GM12878 (cell line): Measurements from ENCODE around the gene SMPD4. TPM values are rescaled to one million over a fixed set of nuclear protein-coding genes. Genes with fewer than 3 reads are reported as not detected.

ENCODE experiments used
- ATAC-seq: fragments of 200-7000 bp; cut with Tn5 transposase; 3 replicates; pipeline ENCODE4 v1.9.1; 2020; ENCODE audit warnings: mild to moderate bottlenecking, moderate library complexity
- Bru-seq: library from RNA; stranded (reverse); fragments of 400-500 nt; gene quantifications from one replicate; lab custom pipeline; 2021; lab: Mats Ljungman, UMichigan
- BruChase-seq, 2 experiments: library from RNA; stranded (reverse); fragments of 400-500 nt; gene quantifications; one replicate each; lab custom pipeline; 2021; lab: Mats Ljungman, UMichigan
- BruUV-seq: library from RNA; stranded (reverse); fragments of 400-500 nt; replicated peaks from 2 replicates; lab custom pipeline; 2021; lab: Mats Ljungman, UMichigan
- CTCF ChIA-PET: fragments of 300-600 bp; sonication (Branson Sonifier 250); formaldehyde crosslinking; extraction: SDS; loops from one replicate; lab custom pipeline; 2021; ENCODE audit warnings: inconsistent platforms; lab: Yijun Ruan, JAX
- POLR2A ChIA-PET: fragments of 350-600 bp; formaldehyde crosslinking; extraction: SDS; loops from one replicate; lab custom pipeline; 2021; ENCODE audit warnings: inconsistent platforms; lab: Charles Lee
- RAD21 ChIA-PET: fragments of 300-600 bp; sonication (Branson Sonifier 250); formaldehyde crosslinking; loops from one replicate; lab custom pipeline; 2023; ENCODE audit warnings: antibody characterized with exemption; ENCODE audit not compliant: unreplicated experiment; lab: Charles Lee
- SMC1A ChIA-PET: fragments of 300-600 bp; sonication (Branson Sonifier 250); formaldehyde crosslinking; loops from one replicate; lab custom pipeline; 2023; ENCODE audit not compliant: unreplicated experiment, uncharacterized antibody; lab: Charles Lee
- DNase-seq: peaks from one replicate; pipeline ENCODE4 v3.0.0-alpha.2; 2011; ENCODE audit warnings: low read depth, low spot score
- FAIRE-seq: peaks from 3 replicates; lab custom pipeline; 2011; peaks lifted over from hg19 to GRCh38; lab: Jason Lieb, UNC
- H2AFZ ChIP-seq: 2 replicates; pipeline ENCODE4 v1.6.0; 2011; ENCODE audit warnings: low read depth, low read length, control low read depth; ENCODE audit not compliant: control insufficient read depth
- H3K27ac ChIP-seq: 2 replicates; pipeline ENCODE4 v1.5.1; 2011; ENCODE audit warnings: control low read depth; ENCODE audit not compliant: control insufficient read depth, insufficient read depth
- H3K27me3 ChIP-seq, 2 experiments: replicated peaks in 1 of 2; 2 replicates each; pipeline versions ENCODE4 v1.6.0 to v1.6.1; 2011; ENCODE audit warnings: low read length in 1 of 2; ENCODE audit not compliant: control insufficient read depth in 2 of 2, insufficient read depth in 2 of 2
- H3K36me3 ChIP-seq, 2 experiments: 2 replicates each; pipeline ENCODE4 v1.5.1; 2011; ENCODE audit warnings: low read length in 1 of 2; ENCODE audit not compliant: control insufficient read depth in 2 of 2, insufficient read depth in 2 of 2
- H3K4me1 ChIP-seq: 2 replicates; pipeline ENCODE4 v1.6.1; 2011; ENCODE audit warnings: mild to moderate bottlenecking, low read length, moderate library complexity, mixed read lengths; ENCODE audit not compliant: control insufficient read depth, insufficient read depth
- H3K4me2 ChIP-seq: 2 replicates; pipeline ENCODE4 v1.6.0; 2011; ENCODE audit warnings: control low read depth; ENCODE audit not compliant: control insufficient read depth, insufficient read depth
- H3K4me3 ChIP-seq: fragments of 200-600 bp; sonication (generic); 2 replicates; pipeline ENCODE4 v1.5.1; 2016
- H3K79me2 ChIP-seq: 2 replicates; pipeline ENCODE4 v1.6.0; 2011; ENCODE audit warnings: low read length; ENCODE audit not compliant: control insufficient read depth, insufficient read depth
- H3K9ac ChIP-seq: 2 replicates; pipeline ENCODE4 v1.8.0; 2011; ENCODE audit warnings: low read length, control low read depth, mixed read lengths; ENCODE audit not compliant: control insufficient read depth, insufficient read depth
- H3K9me3 ChIP-seq: replicated peaks from 3 replicates; pipeline ENCODE4 v1.5.1; 2011; ENCODE audit warnings: mild to moderate bottlenecking, low read length; ENCODE audit not compliant: control insufficient read depth, insufficient read depth
- H4K20me1 ChIP-seq: 2 replicates; pipeline ENCODE4 v1.6.0; 2011; ENCODE audit not compliant: control insufficient read depth, insufficient read depth
- PML ChIP-seq: IDR thresholded peaks from 2 replicates; pipeline ENCODE4 v1.6.1; 2012; ENCODE audit warnings: low read length, inconsistent platforms
- SIN3A ChIP-seq: IDR thresholded peaks from 2 replicates; pipeline ENCODE4 v1.6.1; 2012; ENCODE audit warnings: low read depth, low read length, improper control_type of control experiment
- SMAD1 ChIP-seq: fragments of 450-650 bp; IDR thresholded peaks from 2 replicates; pipeline ENCODE4 v1.6.1; 2018; ENCODE audit warnings: mild to moderate bottlenecking, low read depth; ENCODE audit not compliant: partially characterized antibody
- WGBS: methylation state at CpG from one replicate; pipeline ENCODE4 v1.1.6; 2016; ENCODE audit warnings: low lambda C conversion rate; ENCODE audit not compliant: insufficient replicate concordance, insufficient coverage; ENCODE audit errors: missing lambda C conversion rate; 5-methylcytosine and 5-hydroxymethylcytosine counted together
- in situ Hi-C: fragments of 300-500 bp; cut with MboI; formaldehyde crosslinking; loops from 9 replicates; pipeline ENCODE4 v1.14.3; 2018; ENCODE audit warnings: mixed read lengths
- intact Hi-C: fragments of 100-400 bp; cut with micrococcal nuclease; formaldehyde crosslinking; loops from one replicate; pipeline ENCODE4 v1.14.2; 2022; ENCODE audit not compliant: unreplicated experiment
- long read RNA-seq, 2 experiments: library from polyadenylated mRNA; unstranded; transcript quantifications; one replicate each; pipeline ENCODE4 v2.0.0, GENCODE V29; 2019 to 2020
- polyA minus RNA-seq, 3 experiments: library from RNA; depleted of rRNA, polyadenylated mRNA; stranded (reverse); fragments of >200 nt; gene quantifications; 2 replicates each; pipeline ENCODE4 v1.2.3, GENCODE V29; 2011
- polyA plus RNA-seq, 11 experiments: library from polyadenylated mRNA; depleted of rRNA in 4 of 11; unstranded in 6 of 11; stranded (reverse) in 5 of 11; fragments of >200 nt; fragmentation: Nextera tagmentation in 4 of 11; fragmentation: Illumina TruSeq in 1 of 11; extraction: Ambion mirVana in 4 of 11; extraction: Trizol in 1 of 11; gene quantifications; 1 replicate in 1 of 11; 2 replicates in 10 of 11; pipeline versions ENCODE4 v1.2.1 to v1.2.3, GENCODE V29; 2011 to 2016; ENCODE audit warnings: inconsistent platforms in 2 of 11, missing spikeins in 2 of 11, low read depth in 1 of 11
- total RNA-seq, 4 experiments: library from RNA; depleted of rRNA in 3 of 4; stranded (reverse); fragments of >200 nt in 3 of 4; fragmentation: Illumina TruSeq in 1 of 4; extraction: Trizol in 1 of 4; gene quantifications; 2 replicates each; pipeline versions ENCODE4 v1.2.1 to v1.2.3, GENCODE V29; 2013 to 2021
- TF ChIP-seq, protein P1 (sequence below): fragments of 450-650 bp; formaldehyde crosslinking; IDR thresholded peaks from 2 replicates; pipeline ENCODE4 v1.4.0; 2022; ENCODE audit warnings: mild to moderate bottlenecking, moderate library complexity
- TF ChIP-seq, protein P2 (sequence below), 3 experiments: IDR thresholded peaks in 2 of 3; conservative IDR thresholded peaks in 1 of 3; 2 replicates each; pipeline ENCODE4 v1.5.1; 2011; ENCODE audit warnings: low read depth in 3 of 3, low read length in 3 of 3, mild to moderate bottlenecking in 3 of 3, control low read depth in 2 of 3, moderate library complexity in 2 of 3, inconsistent platforms in 1 of 3, mixed read lengths in 1 of 3; ENCODE audit not compliant: control insufficient read depth in 2 of 3, insufficient read depth in 1 of 3; ENCODE audit errors: extremely low read depth in 1 of 3

SMPD4 gene, protein sequence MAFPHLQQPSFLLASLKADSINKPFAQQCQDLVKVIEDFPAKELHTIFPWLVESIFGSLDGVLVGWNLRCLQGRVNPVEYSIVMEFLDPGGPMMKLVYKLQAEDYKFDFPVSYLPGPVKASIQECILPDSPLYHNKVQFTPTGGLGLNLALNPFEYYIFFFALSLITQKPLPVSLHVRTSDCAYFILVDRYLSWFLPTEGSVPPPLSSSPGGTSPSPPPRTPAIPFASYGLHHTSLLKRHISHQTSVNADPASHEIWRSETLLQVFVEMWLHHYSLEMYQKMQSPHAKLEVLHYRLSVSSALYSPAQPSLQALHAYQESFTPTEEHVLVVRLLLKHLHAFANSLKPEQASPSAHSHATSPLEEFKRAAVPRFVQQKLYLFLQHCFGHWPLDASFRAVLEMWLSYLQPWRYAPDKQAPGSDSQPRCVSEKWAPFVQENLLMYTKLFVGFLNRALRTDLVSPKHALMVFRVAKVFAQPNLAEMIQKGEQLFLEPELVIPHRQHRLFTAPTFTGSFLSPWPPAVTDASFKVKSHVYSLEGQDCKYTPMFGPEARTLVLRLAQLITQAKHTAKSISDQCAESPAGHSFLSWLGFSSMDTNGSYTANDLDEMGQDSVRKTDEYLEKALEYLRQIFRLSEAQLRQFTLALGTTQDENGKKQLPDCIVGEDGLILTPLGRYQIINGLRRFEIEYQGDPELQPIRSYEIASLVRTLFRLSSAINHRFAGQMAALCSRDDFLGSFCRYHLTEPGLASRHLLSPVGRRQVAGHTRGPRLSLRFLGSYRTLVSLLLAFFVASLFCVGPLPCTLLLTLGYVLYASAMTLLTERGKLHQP
- 50.9 and 62.7 TPM in 2 replicates for total RNA-seq (2013; cell fraction: nucleolus; rRNA removed)
- total RNA-seq (2014; rRNA removed) (36.1 and 45.9 TPM in 2 replicates), total RNA-seq (2014; rRNA removed; fragmentation: Illumina TruSeq; extraction: Trizol) (23.7 and 27.1 TPM in 2 replicates), total RNA-seq (2021) (78.2 and 79.5 TPM in 2 replicates), polyA plus RNA-seq (2011; rRNA removed) (13.7 and 26.0 TPM in 2 replicates), polyA plus RNA-seq (2014; fragmentation: Illumina TruSeq; extraction: Trizol) (23.4 and 45.4 TPM in 2 replicates), polyA plus RNA-seq (2014; fragmentation: Nextera tagmentation; extraction: Ambion mirVana) (10 to 100 TPM in 1 of 2 experiments, 1 to 10 TPM in 1; 5.0 to 10.4 TPM), polyA plus RNA-seq (2014; rRNA removed) (60.4 and 62.8 TPM in 2 replicates), polyA plus RNA-seq (2016; fragmentation: Nextera tagmentation; extraction: Ambion mirVana) (10 to 100 TPM; 79.0 to 82.0 TPM), polyA minus RNA-seq (2011; rRNA and poly(A)+ RNA removed) (30.1 and 47.9 TPM in 2 replicates), Bru-seq, nascent RNA (percentile 79 among the genes with signal in this experiment), BruChase-seq, experiment 1, labeled RNA remaining after a 6-hour chase (percentile 86 among the genes with signal in this experiment), BruChase-seq, experiment 2, labeled RNA remaining after a 2-hour chase (percentile 83 among the genes with signal in this experiment)
- 24.0 TPM for polyA plus RNA-seq (2011; ENCODE audit: low read depth)
- 40.3 and 41.5 TPM in 2 replicates for polyA plus RNA-seq (2011; cell fraction: cytosol; rRNA removed)
- polyA plus RNA-seq (2011; cell fraction: nucleus; rRNA removed), result 206 and 236 TPM in 2 replicates
- 45.1 and 45.4 TPM in 2 replicates for polyA plus RNA-seq (2012)
- polyA minus RNA-seq (2011; cell fraction: cytosol; rRNA and poly(A)+ RNA removed), result 31.5 and 33.1 TPM in 2 replicates
- 49.7 and 96.1 TPM in 2 replicates for polyA minus RNA-seq (2011; cell fraction: nucleus; rRNA and poly(A)+ RNA removed)
- long read RNA-seq, experiment 1, full-length matches to known transcripts, result 15 of 27 reads
- long read RNA-seq, experiment 1, partial matches to known transcripts, result 5 of 27 reads
- long read RNA-seq, experiment 1, other reads (novel, unspliced or antisense), result 7 of 27 reads
- long read RNA-seq, experiment 2, transcript SMPD4-201 (19 exons, 3,661 nt), result major isoform, 8 of 31 reads
- long read RNA-seq, experiment 2, partial matches to known transcripts, result 4 of 31 reads
- long read RNA-seq, experiment 2, other reads (novel, unspliced or antisense), result 19 of 31 reads

DNA sequence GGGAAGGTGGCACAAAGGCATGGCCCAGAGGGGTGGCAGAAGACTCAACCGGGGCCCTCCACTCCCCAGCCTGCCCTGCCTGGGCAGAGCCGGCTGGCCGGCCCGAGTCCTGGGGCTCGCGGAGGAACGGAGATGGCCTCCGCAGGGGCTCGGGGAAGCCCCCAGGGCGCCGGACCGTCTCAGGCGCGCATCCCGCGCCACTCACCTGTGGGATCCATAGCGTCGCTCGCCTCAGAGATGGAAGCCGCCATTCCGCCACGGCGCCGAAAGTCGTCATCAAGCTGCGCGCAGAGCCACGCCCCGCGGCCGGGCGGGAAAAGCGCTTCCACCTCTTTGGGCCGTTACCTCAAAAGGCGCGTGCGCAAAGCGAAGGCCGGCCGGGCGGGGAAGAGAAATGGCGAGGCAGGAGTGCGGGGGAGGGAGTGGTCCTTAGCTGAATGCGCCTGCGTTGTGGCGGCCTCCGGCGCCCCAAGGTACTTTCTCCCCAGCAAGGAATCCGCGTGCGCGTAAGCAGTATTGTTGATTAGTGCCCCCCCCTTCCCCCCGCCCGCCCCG lies at the start of gene SMPD4:
Gene SMPD4 (minus strand): TSS at position 278 of the 555 bp plus-strand sequence. CDS start 5,010 bp downstream, outside the sequence.
- WGBS, result 0% methylated on average over 55 of the region's 55 CpGs
- Histone ChIP-seq H3K27ac (peak within 1 kb of the TSS; percentile 80), H4K20me1 (no peaks in the 10 kb centered on the region), H3K79me2 (peaks cover 59% of the 10 kb centered on the region), H3K9me3 (no peaks in the 10 kb centered on the region), H3K4me1 (no peaks in the 10 kb centered on the region; the same call in 1 of the 2 replicates), H3K9ac (peak within 1 kb of the TSS; percentile 85), H3K4me3 (peak within 1 kb of the TSS; percentile 75), H2AFZ (peak within 1 kb of the TSS; percentile 86), H3K4me2 (peak within 1 kb of the TSS; percentile 89), H3K27me3 (no peaks in the 10 kb centered on the region), H3K36me3 (no peaks in the 10 kb centered on the region; a peak in 2 of 4 replicates)
- CTCF ChIA-PET, result interaction anchor here (0.7 to 3.4 kb wide), 7 partner anchors 23 to 177 kb away, joined by 3 to 12 read pairs (median 4); partner anchors contain the start of gene IMP4
- DNase-seq (peak; percentile 80), FAIRE-seq (peak; percentile 83), ATAC-seq (peak; percentile 83)
- POLR2A ChIA-PET, result interaction anchor here (0.6 to 2.0 kb wide), 4 partner anchors 152 to 196 kb away, joined by 3 to 4 read pairs (median 4); a partner anchor contains a TSS
- SMC1A ChIA-PET, result interaction anchor here (1.0 kb wide), 1 partner anchor 24 kb away, joined by 4 read pairs; no protein-coding TSS in a partner anchor
- intact Hi-C loops (no loop called here), in situ Hi-C loops (loop anchor here (5.0 kb wide), 1 partner anchor 156 kb away; no protein-coding TSS in a partner anchor)
- RAD21 ChIA-PET, result interaction anchor here (0.8 to 1.5 kb wide), 4 partner anchors 24 to 192 kb away, joined by 3 to 5 read pairs (median 4); a partner anchor contains a TSS
- BruUV-seq, result no TSS peak
- TF ChIP-seq SIN3A (peak; percentile 75; the same call in 1 of the 2 replicates), SMAD1 (no peak), PML (0 out of 2 replicates have a peak, but pooled peaks have one; percentile 37)
- TF ChIP-seq, protein P1, sequence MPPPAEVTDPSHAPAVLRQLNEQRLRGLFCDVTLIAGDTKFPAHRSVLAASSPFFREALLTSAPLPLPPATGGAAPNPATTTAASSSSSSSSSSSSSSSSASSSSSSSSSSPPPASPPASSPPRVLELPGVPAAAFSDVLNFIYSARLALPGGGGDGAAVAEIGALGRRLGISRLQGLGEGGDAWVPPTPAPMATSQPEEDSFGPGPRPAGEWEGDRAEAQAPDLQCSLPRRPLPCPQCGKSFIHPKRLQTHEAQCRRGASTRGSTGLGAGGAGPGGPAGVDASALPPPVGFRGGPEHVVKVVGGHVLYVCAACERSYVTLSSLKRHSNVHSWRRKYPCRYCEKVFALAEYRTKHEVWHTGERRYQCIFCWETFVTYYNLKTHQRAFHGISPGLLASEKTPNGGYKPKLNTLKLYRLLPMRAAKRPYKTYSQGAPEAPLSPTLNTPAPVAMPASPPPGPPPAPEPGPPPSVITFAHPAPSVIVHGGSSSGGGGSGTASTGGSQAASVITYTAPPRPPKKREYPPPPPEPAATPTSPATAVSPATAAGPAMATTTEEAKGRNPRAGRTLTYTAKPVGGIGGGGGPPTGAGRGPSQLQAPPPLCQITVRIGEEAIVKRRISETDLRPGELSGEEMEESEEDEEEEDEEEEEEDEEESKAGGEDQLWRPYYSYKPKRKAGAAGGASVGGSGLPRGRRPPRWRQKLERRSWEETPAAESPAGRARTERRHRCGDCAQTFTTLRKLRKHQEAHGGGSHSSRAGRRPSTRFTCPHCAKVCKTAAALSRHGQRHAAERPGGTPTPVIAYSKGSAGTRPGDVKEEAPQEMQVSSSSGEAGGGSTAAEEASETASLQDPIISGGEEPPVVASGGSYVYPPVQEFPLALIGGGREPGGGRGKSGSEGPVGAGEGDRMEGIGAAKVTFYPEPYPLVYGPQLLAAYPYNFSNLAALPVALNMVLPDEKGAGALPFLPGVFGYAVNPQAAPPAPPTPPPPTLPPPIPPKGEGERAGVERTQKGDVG, result no peak
- TF ChIP-seq, protein P2, sequence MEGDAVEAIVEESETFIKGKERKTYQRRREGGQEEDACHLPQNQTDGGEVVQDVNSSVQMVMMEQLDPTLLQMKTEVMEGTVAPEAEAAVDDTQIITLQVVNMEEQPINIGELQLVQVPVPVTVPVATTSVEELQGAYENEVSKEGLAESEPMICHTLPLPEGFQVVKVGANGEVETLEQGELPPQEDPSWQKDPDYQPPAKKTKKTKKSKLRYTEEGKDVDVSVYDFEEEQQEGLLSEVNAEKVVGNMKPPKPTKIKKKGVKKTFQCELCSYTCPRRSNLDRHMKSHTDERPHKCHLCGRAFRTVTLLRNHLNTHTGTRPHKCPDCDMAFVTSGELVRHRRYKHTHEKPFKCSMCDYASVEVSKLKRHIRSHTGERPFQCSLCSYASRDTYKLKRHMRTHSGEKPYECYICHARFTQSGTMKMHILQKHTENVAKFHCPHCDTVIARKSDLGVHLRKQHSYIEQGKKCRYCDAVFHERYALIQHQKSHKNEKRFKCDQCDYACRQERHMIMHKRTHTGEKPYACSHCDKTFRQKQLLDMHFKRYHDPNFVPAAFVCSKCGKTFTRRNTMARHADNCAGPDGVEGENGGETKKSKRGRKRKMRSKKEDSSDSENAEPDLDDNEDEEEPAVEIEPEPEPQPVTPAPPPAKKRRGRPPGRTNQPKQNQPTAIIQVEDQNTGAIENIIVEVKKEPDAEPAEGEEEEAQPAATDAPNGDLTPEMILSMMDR (IDR thresholded peaks at IDR 0.05 in 2 of 3, conservative IDR thresholded peaks at IDR 0.05 in 1 of 3; ENCODE audit: control insufficient read depth in 2 of 3, extremely low read depth in 1 of 3, insufficient read depth in 1 of 3, low read depth in 3 of 3, low read length in 3 of 3), result no peak
